ENCODE results near the gene UBXN2A. TPM values are rescaled to one million over a fixed set of nuclear protein-coding genes. Genes with fewer than 3 reads are reported as not detected.

UBXN2A gene
- total RNA-seq, 1 experiment from 2014 or later, result 19.7 TPM

- no peaks in the 10 kb centered on the region for H3K23me2 ChIP-seq (ENCODE audit: insufficient read length, low read depth, low read length, poor library complexity, severe bottlenecking)
- H4K5ac ChIP-seq (ENCODE audit: insufficient read length, low read depth, low read length), result no peak overlapping the region
- H2BK15ac ChIP-seq (ENCODE audit: low read depth, low read length), result no peak overlapping the region
- H3K4me2 ChIP-seq (ENCODE audit: insufficient read depth, insufficient read length, low read length), result peak overlapping the region; percentile 45
- H2BK12ac ChIP-seq (ENCODE audit: insufficient read length, low read depth, low read length), result no peak overlapping the region
- no peaks in the 10 kb centered on the region; the same call in 1 of the 2 replicates for H3K4me1 ChIP-seq (ENCODE audit: insufficient read depth, low read length)
- H4K91ac ChIP-seq (ENCODE audit: insufficient read length, low read depth, low read length), result no peak overlapping the region
- DNase-seq, result no peak
- Mint-ChIP-seq H3K27me3 (ENCODE audit: low read depth) (peaks cover 15% of the 10 kb centered on the region), H3K27ac (peak overlapping the region in 1 of 3 experiments; percentile 85; a peak in 1 of 7 replicates), H3K4me1 (peaks cover 20 to 21% of the 10 kb centered on the region in 2 experiments), H3K9me3 (no peaks in the 10 kb centered on the region), H3K36me3 (ENCODE audit: insufficient read depth in 1 of 3, low read depth in 3 of 3) (no peaks in the 10 kb centered on the region; a peak in 1 of 7 replicates), H3K4me3 (peak overlapping the region; percentile 60 to 62; a peak in 4 of 5 replicates)
- no CpG with 5 or more reads among the region's 9 CpGs for WGBS (ENCODE audit: extremely low coverage, insufficient read length, low lambda C conversion rate)
- no peak overlapping the region for H4K8ac ChIP-seq (replicated peaks; ENCODE audit: insufficient read length, low read depth, low read length)
- H3K27me3 ChIP-seq (ENCODE audit: insufficient read depth, low read length), result no peaks in the 10 kb centered on the region; the same call in 1 of the 2 replicates
- H3K18ac ChIP-seq (ENCODE audit: insufficient read length, low read depth, low read length), result no peak overlapping the region
- H2BK20ac ChIP-seq (ENCODE audit: low read depth, low read length, poor library complexity, severe bottlenecking), result no peak overlapping the region
- H3T11ph ChIP-seq (ENCODE audit: low read length), result no peak overlapping the region
- no peaks in the 10 kb centered on the region for H3K79me2 ChIP-seq (ENCODE audit: insufficient read depth, low read length)
- no peak overlapping the region for H2BK120ac ChIP-seq (ENCODE audit: low read depth, low read length, poor library complexity, severe bottlenecking)
- no peak overlapping the region for H3K27ac ChIP-seq (ENCODE audit: insufficient read length, low read depth, low read length)
- H3K9ac ChIP-seq (ENCODE audit: extremely low read depth, insufficient read length, low read length), result no peak overlapping the region
- no peak for TF ChIP-seq CTCF (conservative IDR thresholded peaks at IDR 0.05)
- H3K56ac ChIP-seq (ENCODE audit: insufficient read length, low read depth, low read length), result no peak overlapping the region
- no peak overlapping the region for H2AFZ ChIP-seq (ENCODE audit: low read length)
- H2BK5ac ChIP-seq (ENCODE audit: insufficient read length, low read length), result no peak overlapping the region
- peak overlapping the region; percentile 95; the same call in 1 of the 2 replicates for H3K14ac ChIP-seq (ENCODE audit: insufficient read depth, low read length)
- H3K4ac ChIP-seq (ENCODE audit: low read depth, low read length), result no peak overlapping the region
- H4K20me1 ChIP-seq (ENCODE audit: control insufficient read depth, insufficient read depth, insufficient read length), result no peaks in the 10 kb centered on the region
- H3K23ac ChIP-seq (ENCODE audit: insufficient read length, low read depth, low read length), result no peak overlapping the region
- no peaks in the 10 kb centered on the region for H3K79me1 ChIP-seq (ENCODE audit: insufficient read depth, low read depth, low read length, poor library complexity, severe bottlenecking)
- H2AK5ac ChIP-seq (ENCODE audit: insufficient read length, low read length), result no peak overlapping the region
- H3K9me3 ChIP-seq (ENCODE audit: control insufficient read depth, low read depth, low read length), result no peaks in the 10 kb centered on the region
Measured at GRCh38 chr2:24009367-24009679, 69.1 kb downstream of the UBXN2A start.
